GM18505 (cell line): ENCODE results near the gene MAP2K3.

Source experiments
- ATAC-seq: cut with Tn5 transposase; IDR thresholded peaks from one replicate; pipeline ENCODE4 v1.9.1; 2021; ENCODE audit not compliant: unreplicated experiment
- POLR2A ChIP-seq: IDR thresholded peaks from 4 replicates; pipeline ENCODE4 v1.6.1; 2011; ENCODE audit warnings: borderline replicate concordance; ENCODE audit not compliant: insufficient read depth, insufficient read length; ENCODE audit errors: extremely low read depth

Gene MAP2K3

DNA sequence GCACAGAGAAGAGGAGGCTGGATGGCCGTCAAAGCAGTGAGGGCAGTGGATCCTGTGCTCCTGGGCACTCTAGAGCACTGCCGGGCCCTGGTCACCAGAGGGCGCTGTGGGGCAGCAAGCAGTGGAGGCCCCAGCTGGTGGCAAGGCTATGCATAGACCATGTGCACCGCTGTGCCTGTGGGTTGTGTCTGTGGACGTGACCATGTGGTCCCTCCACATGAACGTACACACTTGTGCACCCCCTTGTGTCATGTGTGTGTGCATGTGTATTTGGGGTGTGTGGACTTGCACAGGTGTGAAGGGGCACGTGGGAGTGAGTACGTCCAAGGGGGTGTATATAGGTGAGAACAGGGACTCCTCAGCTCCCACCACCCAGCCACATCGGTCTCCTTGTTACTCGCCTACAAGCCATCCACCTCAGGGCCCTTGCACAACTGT lies 4.4 kb upstream of the MAP2K3 start:
- TF ChIP-seq POLR2A = no peak
- ATAC-seq = peak; percentile 31

DNA sequence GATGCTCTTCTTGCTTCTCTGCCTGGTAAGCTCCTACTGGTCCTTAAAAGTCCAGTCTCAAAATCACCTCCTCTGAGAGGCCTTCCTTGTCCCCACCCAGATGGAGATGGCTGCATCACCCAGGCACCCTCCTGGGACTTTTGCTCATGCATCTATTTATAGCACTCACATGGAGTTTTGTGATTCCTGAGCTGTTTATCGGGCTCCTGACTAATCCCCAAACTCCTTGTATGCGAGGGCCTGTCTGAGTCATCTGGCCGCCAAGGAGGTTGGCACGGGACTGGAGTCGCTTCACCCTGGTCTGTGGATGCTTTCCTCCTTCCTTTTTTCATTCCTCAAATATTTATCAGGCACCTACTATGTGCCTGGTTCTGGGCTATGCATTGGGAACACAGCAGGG lies 2.3 kb upstream of the MAP2K3 start:
- no peak for ATAC-seq
- no peak for TF ChIP-seq POLR2A

DNA sequence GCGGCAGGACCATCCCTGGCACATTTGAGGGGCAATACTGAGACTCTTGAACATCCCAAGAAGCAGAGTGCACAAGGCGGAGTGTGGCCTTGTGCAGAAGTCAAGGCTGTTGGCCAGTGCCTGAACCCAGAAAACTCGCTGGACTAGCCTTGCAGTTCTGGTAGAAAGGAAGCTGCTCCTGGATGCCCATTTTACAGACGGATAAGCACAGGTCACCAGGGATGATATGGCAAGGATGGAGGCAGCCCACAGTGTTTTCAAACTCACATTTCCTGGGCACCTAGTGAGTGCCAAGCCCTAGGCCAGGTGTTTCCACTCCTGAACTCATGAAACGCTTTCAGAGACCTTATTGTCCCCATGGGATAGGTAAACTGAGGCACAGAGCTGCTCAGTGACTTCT lies 1.7 kb upstream of the MAP2K3 start:
- ATAC-seq = no peak
- no peak for TF ChIP-seq POLR2A

DNA sequence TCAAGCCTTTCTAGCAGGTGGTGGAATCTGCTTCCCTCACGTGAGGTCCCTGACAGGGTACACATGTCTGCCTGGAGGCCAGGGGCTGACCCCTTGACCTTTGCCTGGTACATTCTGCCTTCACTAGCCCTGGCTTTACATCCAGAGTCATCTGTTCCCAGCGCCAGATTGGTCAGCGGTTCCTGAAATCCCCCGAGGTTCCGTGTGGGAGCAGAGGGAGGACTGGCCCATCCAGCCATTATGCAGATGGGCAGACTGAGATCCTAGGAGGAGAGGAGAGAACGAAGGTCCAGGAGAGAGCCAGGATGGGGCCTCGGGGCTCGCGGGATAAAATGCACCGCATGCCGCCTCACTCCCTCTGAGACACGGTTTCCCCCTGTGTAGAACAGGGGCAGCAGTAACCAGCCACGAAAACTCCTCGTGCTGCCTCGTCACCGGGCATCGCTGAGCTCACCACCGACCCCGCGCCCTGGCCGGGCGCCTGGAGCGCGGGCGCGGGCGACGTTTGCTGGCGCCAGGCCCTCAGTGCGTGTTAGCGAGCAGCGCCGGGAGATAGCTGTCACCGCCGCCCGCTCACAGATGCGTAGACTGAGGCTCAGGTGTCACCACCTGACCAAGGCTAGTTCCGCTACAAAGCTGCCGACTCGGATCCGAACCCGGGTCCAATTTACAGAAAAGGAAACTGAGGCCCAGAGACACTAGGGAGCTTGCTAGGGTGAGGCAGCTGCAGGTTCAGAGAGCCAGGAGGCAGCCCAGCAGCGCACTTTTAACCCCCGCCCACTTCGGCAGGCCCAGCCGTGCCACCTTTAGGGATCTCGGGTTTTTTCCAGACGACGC lies 811 bp upstream of the MAP2K3 start:
- peak; percentile 7 for ATAC-seq
- TF ChIP-seq POLR2A = no peak

- TF ChIP-seq POLR2A = no peak
- no peak for ATAC-seq
Observed at GRCh38 chr17:21285164-21286065, 904 bp downstream of the MAP2K3 start.

GRCh38 chr17:21286066-21286770 lies 1.7 kb downstream of the MAP2K3 start:
- TF ChIP-seq POLR2A = no peak
- ATAC-seq = no peak

DNA sequence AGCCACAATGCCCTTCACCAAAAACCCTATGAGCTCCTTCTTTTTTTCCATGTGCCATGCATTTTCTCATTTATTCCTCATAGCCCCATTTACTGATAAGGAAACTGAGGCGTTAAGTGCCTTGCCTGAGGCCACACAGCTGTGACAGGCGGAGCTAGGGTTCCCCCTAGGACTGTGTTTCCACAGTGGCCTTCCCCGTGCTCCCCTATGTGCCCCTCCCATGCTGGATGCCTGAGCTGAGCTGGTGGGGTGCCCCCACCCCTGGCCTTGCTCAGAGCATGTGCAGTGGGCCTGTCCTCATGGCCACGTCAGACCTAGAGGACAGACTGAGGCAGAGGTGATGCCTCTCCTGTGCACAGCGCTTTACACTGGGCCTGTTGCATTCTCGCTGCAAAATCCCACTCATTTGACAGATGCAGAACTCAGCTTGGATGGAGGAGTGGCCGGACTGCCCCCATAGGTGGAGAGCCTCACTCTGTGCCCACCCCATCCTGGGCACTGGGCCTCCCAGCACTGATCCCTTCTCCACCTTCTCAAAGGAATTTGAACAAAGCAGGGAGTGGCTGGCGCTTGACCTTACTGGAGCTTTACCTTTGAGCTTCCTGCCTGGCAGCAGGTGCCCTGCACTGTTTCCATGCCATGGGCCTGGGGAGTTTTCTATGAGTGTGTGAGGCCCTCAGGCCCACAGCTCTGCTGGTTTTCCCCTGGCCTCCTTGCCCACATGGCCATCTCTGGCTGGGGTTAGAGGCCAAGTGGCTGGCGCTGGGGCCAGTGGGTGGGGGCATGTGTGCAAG lies 2.6 kb downstream of the MAP2K3 start:
- no peak for TF ChIP-seq POLR2A
- no peak for ATAC-seq

GRCh38 chr17:21287703-21288449 lies 3.4 kb downstream of the MAP2K3 start:
- TF ChIP-seq POLR2A = no peak
- peak; percentile 42 for ATAC-seq

GRCh38 chr17:21288571-21289017 lies 4.1 kb downstream of the MAP2K3 start:
- peak; percentile 7 for ATAC-seq
- no peak for TF ChIP-seq POLR2A

DNA sequence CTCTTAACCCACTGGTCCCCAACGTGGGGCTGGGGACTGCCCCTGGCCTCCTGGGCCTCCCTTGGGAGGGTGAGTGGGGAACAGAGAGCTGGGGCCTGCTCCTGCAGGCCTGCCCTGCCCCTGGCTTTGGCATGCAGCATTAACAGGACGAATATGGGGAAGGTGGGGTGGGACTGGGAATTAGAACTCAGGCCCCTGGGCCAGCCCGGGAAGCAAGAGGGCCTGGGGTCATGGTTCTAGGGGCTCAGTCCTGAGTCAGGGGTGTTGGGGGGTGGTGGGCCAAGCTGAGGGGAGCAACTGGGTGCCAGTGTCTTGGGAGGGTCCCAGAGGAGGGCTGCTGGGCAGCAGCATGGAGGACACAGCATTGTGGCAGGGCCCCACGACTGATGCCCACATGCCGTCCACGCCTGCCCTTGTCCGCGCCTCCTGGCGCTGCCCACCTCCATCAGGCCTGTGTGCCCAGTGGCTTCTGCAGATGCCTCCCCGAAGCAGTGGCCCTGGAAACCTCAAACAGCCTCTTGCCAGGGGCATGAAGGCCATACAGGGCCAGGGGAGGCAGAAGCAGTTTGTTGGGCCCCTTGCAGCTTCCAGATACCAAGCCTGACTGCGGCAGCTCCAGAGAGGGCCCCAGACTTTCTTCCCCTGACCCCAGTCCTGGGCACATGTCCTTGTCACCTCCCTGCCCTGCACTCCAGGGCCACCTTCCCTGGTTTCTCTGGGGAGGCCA lies 4.8 kb downstream of the MAP2K3 start:
- TF ChIP-seq POLR2A = no peak
- ATAC-seq = no peak

DNA sequence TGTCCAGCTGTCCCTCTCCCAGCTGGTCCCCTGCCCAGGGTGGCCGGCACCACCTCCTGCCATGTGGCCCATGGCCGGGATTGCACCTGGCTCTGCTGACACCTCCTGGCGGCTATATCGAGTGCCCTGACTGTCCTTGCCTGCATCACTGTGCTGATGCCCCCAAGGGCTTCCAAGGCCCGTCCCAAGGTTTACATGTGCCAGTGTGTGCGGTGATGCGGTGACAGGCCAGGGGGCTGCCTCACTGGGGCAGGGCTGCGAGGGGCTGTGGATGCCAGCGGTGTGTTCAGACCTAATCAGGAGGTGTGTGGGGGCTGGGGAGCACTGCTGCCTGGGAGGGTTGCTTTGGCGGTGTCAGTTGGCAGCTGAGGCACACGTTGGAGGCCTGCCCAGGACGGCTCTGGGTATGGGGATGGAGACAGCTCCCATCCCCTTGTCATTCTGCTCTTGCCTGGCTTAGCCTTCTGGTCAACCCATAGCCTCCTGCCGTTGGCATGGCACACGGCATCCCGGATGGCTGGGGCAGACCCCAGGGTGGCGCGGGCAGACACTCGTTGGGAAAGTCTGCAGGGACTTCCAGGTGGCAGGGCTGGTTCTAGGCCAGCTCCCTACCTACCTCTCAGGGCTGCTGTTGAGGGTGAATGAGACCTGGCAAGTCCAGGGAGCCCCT lies 5.5 kb downstream of the MAP2K3 start:
- no peak for ATAC-seq
- no peak for TF ChIP-seq POLR2A
